Inflammatory macrophage treated with lipopolysaccharide for 4 hours (primary cell): Measurements from ENCODE around the gene RGS7BP.
A peak's percentile ranks its signal among the peaks of the same experiment; 100 is the strongest.

Source experiments
- DNase-seq: peaks from one replicate; pipeline ENCODE4 v3.0.0-alpha.2; 2020

The RGS7BP gene

GRCh38 chr5:64566310-64566916, 60.6 kb downstream of the RGS7BP start:
- no peak for DNase-seq

- DNase-seq, result no peak
Measured at GRCh38 chr5:64569858-64570257, 64.0 kb downstream of the RGS7BP start.

- DNase-seq, result no peak
Measured at GRCh38 chr5:64570395-64570996, 64.7 kb downstream of the RGS7BP start.

GRCh38 chr5:64575561-64575960, 69.7 kb downstream of the RGS7BP start:
- DNase-seq, result no peak

- DNase-seq, result no peak
Measured at GRCh38 chr5:64576250-64576649, 70.4 kb downstream of the RGS7BP start.

GRCh38 chr5:64585646-64586045, 79.8 kb downstream of the RGS7BP start:
- no peak for DNase-seq

- no peak for DNase-seq
Measured at GRCh38 chr5:64587370-64587769, 81.6 kb downstream of the RGS7BP start.

- DNase-seq, result no peak
Measured at GRCh38 chr5:64592730-64593341, 87.0 kb downstream of the RGS7BP start.

- DNase-seq, result no peak
Measured at GRCh38 chr5:64594025-64594424, 88.2 kb downstream of the RGS7BP start.

GRCh38 chr5:64594601-64595000, 88.8 kb downstream of the RGS7BP start:
- DNase-seq, result no peak

- no peak for DNase-seq
Measured at GRCh38 chr5:64595031-64595855, 89.4 kb downstream of the RGS7BP start.

GRCh38 chr5:64599226-64599625, 93.4 kb downstream of the RGS7BP start:
- DNase-seq, result no peak

GRCh38 chr5:64603676-64604075, 97.9 kb downstream of the RGS7BP start:
- DNase-seq, result no peak

GRCh38 chr5:64606926-64607325, 101.1 kb downstream of the RGS7BP start:
- DNase-seq, result no peak

- DNase-seq, result peak; percentile 29
Measured at GRCh38 chr5:64612344-64612961, 106.6 kb downstream of the RGS7BP start.

- DNase-seq, result no peak
Measured at GRCh38 chr5:64615895-64616294, 110.1 kb downstream of the RGS7BP start.

- DNase-seq, result no peak
Measured at GRCh38 chr5:64619609-64620008, 113.8 kb downstream of the RGS7BP start.

GRCh38 chr5:64622991-64623390, 117.2 kb downstream of the RGS7BP start:
- DNase-seq, result no peak

- no peak for DNase-seq
Measured at GRCh38 chr5:64625678-64626077, 119.9 kb downstream of the RGS7BP start.

- DNase-seq, result no peak
Measured at GRCh38 chr5:64628901-64629300, 123.1 kb downstream of the RGS7BP start.

- no peak for DNase-seq
Measured at GRCh38 chr5:64629841-64630240, 124.0 kb downstream of the RGS7BP start.

GRCh38 chr5:64632251-64632650, 126.4 kb downstream of the RGS7BP start:
- DNase-seq, result no peak

- peak; percentile 37 for DNase-seq
Measured at GRCh38 chr5:64634997-64635686, 129.3 kb downstream of the RGS7BP start.
